GM18870 (cell line): ENCODE results near the gene FAM149B1.

Source experiments
- ATAC-seq: cut with Tn5 transposase; IDR thresholded peaks from one replicate; pipeline ENCODE4 v1.9.1; 2021; ENCODE audit warnings: moderate library complexity; ENCODE audit not compliant: unreplicated experiment

The FAM149B1 gene

DNA sequence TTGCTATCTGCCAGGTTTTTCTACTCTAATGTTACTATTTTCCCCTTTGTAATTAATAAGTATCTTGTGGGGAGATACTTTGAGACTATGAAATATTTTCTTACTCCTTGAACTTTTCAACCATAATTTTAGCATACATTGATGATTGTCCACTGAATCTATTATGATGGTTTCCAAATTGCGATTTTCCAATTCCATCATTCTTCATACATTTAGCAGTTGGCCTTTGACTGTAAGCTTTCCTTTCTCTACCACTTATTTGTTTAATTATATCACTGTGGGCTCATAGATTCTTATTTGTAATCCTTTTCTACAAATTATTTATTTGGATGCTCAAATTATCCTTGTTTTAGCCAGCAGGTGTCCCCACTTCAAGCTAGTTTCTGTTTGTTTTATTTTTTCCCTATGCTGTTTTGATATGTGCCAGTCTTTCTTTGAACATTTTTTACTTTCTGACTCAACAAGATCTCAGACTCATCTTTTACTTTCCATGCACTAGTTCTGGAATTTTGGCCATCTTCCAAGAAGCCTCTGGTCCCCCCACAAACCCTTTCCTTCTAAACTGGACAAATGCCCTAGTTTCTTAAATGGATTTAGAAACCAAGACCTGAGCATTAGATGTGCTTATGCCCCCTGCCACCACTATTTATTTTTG lies 95.9 kb downstream of the FAM149B1 start:
- ATAC-seq: no peak

DNA sequence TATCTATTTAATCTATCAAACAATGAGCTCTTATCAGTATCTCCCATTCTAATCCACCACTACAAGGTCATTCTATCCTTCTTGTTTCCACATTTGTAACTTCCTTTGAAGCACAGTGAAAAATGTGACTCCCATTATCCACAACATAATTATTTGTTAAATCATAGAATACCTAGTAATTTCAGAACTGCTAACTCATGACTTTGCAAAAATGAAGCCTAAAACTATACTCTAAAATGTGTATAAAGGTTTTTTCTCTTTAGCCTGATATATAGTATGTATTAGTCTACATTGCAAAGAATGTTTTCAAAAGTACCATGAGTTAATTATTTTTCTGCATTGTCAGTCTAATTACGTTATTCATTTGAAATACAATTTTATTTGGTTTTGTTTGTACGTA lies 96.5 kb downstream of the FAM149B1 start:
- ATAC-seq: no peak

DNA sequence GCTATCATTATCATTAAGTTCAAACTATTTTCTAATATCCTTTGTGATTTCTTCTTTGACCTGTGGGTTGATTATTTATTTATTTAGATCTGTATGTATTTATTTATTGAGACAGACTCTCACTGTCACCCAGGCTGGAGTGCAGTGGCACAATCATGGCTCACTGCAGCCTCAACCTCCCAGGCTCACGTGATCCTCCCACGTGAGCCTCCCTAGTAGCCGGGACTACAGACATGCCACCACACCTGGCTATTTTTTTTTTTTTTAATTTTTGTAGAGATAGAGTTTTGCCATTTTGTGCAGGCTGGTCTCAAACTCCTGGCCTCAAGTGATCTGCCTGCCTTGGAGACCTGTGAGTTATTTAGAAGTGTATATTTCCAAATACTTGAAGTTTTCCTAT lies 113.2 kb downstream of the FAM149B1 start:
- no peak for ATAC-seq

DNA sequence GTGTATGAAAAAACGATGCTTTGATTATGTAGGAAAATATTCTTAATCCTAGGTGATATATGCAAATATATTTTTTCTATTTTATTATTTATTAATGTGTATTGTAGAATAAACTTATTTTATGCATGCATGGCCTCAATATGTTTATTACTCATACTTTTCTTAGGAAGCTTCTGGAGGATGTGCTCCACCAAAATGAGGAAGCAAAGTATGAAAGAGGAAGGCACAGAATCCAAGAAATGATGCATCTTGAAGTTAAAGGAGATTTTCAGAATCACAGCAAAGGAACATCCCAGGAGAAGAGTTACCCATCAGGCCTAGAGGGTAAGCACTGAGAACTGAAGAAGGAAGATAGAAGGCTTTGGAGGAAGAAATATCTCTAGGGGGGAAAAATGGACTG lies 119.5 kb downstream of the FAM149B1 start:
- ATAC-seq: no peak

DNA sequence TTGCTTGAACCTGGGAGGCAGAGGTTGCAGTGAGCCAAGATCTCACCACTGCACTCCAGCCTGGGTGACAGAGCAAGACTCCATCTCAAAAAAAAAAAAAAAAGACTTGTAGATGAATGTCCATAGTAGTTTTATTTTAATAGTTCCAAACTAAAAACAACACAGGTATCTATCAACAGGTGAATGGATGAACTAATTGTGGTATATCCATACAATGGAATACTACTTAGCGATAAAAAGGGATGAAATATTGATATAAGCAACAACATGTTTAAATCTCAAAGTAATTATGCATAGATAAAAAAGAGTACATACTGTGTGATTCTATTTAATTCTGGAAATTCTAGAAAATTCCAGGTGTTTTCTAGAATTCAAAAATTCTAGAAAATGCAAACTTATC lies 122.0 kb downstream of the FAM149B1 start:
- ATAC-seq: no peak

DNA sequence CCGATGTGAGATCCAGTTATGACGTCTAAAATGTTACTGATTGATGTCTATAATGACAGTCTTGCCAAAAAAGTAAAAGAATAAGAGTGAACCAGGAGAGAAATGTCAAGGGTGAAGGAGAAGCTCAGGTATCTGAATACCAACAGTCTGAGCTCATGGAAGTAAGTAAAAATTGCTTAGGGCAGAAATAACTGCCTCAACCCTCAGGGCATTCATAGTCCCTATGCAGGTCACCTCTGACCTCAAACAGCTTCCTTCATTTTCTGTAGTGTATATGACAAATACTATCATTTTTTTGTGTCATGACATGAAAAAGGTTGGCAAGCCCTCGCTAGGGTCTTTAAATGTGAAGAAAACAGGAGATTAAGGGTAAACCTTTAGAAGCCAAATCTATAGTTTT lies 125.5 kb downstream of the FAM149B1 start:
- ATAC-seq: no peak
